Umbilical cord (tissue), 2 donors: ENCODE measurements around the gene PTPRM. TPM values are rescaled to one million over a fixed set of nuclear protein-coding genes. Genes with fewer than 3 reads are reported as not detected.
A peak's percentile ranks its signal among the peaks of the same experiment; 100 is the strongest.

ENCODE experiments used
- DNase-seq: peaks from one replicate; pipeline ENCODE4 v3.0.0-alpha.2; 2015; ENCODE audit warnings: low spot score
- total RNA-seq: library from RNA; depleted of rRNA; stranded (reverse); fragments of >200 nt; gene quantifications from one replicate; pipeline ENCODE4 v1.2.3, GENCODE V29; 2014; ENCODE audit warnings: low replicate concordance; ENCODE audit not compliant: insufficient read depth

The PTPRM gene
- total RNA-seq, 1 donor from 2014 or later = 49.1 TPM

GRCh38 chr18:8319798-8320489, 752.8 kb downstream of the PTPRM start:
- no peak for DNase-seq

- DNase-seq = no peak
These were observed 755.4 kb downstream of the PTPRM start for GRCh38 chr18:8322486-8322885.

DNA sequence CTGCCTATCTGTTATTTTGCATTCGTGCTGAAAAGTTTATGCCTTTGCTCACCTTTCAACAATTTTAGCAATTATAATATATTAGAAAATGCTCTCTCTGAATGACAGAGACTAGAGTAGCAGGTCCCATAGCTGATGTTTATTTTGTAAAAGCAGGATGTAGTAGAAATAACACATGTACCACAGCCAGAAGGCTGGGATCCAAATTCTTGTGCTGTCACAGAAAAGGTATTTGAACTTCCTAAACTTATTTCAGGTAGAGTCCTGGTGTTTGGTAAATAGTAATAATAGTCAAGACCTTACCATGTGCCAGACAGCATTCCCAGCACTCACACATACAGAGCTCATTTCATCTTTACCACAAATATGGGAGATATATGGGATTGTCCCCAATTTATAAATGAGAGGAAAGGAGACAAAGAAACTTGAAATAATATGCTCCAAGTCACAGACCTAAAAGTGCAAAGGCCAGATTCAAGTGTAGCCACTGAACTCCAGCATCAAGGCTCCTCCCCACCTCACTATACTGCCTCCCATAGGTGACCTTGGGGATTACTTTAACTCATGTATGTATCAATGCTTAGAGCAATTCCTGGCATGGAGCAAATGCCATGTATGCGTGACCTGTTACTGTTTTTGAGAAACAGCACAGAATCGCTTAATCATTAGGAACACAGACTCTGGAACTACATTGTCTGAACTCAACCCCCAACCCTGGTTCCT, 757.4 kb downstream of the PTPRM start:
- no peak for DNase-seq

DNA sequence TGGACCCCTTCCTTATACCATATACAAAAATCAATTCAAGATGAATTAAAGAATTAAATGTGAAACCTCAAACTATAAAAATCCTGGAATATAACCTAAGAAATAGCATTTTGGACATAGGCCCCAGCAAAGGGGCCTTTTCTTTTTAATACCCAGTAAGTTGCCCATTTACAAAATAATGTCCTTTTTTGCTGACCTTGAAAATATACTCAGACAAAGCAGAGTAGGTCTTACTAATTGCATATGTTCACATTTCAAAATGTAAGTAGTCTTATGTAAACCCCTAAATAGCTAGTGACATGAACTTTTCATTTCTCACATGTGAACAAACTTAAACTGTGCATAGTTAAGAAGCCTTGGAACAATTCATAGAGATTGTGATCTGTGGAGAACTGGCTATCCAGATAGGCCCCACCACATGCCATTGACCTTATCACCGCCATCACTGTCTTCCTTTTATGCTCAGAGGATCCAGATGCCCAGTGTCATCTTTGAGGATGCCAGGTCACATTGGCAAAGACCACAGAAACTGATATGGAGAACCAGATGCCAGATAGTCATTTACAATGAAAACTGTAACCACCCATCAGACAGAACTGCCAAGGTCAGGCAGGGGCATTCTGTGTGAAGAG, 759.8 kb downstream of the PTPRM start:
- no peak for DNase-seq

DNA sequence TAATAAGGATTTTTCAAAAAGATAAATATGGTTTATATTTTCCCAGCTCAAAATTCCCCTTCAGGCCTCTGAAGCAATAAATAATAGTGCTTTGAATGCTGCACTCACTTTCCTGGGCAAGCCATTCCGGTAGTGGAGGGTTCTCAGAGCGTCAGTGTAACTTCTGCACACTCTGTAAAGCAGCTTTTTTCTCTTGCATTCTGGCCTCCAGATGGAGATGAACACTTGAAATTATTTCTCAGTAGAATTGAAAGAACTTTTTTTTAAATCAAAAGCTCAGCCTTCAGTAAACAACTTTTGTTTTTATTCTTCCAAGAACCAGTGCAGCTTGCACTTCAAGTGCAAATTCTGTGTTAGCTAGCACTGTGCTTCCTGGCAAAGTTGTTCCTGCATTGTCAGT, 761.0 kb downstream of the PTPRM start:
- DNase-seq = peak; percentile 50

- peak; percentile 45 for DNase-seq
These were observed 762.2 kb downstream of the PTPRM start for GRCh38 chr18:8329186-8329771.

- no peak for DNase-seq
These were observed 763.5 kb downstream of the PTPRM start for GRCh38 chr18:8330575-8330974.

- no peak for DNase-seq
These were observed 765.2 kb downstream of the PTPRM start for GRCh38 chr18:8332286-8332685.

DNA sequence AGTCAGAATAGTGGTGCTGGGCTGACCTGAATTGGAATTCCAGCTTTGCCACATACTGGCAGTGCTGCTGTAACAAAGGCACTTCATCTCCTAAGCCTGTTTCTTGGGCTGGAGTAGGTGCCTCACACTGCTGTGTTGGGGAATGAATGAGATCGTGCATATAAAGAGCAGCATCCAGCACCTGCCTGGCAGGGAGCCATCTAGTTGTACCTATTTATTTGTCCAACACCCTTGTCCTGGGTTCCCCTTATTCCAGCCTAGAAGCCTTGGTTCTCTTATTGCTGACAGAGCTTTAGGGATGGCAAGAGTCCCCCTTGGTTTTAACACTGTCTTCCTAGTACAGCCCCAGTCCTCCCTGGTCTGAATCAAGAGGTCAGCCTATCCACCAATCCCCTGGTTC, 766.8 kb downstream of the PTPRM start:
- DNase-seq = no peak

DNA sequence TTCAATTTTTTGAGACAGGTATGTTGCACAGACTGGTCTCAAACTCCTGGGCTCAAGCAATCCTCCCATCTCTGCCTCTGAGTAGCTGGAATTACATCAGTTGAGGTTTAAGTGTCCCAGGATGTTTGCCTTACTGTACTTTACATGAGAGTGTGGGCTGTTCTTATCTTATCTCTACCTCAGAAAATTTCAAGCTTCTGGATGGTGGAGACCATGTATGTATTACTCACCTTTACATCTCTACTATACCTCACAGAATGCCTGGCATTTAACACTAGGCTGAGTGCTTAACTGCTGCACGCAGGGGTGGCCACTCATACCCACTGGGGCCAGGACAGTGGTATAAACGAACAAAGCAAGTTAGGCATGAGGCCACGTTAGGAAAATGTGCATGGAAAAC, 770.1 kb downstream of the PTPRM start:
- no peak for DNase-seq

DNA sequence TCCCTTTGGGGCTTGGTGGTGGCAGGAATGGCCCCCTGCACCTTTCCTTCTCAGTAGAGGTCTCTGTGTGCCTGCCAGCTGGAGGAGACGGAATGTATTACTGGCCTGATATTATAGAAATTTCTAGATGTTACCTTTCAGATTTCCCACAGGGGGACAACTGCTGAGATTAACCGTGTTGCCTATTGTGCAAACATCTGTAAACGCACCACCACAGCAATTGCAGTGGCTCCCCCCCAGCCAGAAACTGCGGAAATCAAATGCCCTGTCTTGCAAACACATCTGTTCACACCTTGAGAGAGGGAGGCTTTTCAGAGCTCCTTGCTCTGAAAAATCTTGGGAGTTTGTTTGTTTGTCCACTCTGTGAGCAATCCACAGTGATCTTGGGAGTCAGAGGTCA, 772.1 kb downstream of the PTPRM start:
- no peak for DNase-seq

DNA sequence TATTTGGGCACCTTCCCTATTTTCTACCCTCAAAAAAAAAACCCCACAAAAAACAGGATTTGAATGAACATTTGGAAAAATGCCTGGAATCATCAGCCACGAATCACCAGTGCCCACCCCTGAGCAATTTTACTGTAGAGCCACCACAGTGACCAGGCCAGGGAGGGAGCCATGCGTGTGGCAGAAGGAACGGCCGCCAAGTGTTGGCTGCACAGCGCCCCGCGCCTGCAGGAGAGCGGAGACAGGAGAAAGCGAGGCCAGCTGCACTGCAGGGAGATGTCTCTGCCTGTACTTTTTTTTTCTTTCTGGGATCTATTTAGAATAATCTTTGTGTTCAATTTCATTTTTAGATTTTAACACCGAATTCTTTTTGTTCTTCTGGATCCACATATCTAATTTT, 772.8 kb downstream of the PTPRM start:
- no peak for DNase-seq

DNA sequence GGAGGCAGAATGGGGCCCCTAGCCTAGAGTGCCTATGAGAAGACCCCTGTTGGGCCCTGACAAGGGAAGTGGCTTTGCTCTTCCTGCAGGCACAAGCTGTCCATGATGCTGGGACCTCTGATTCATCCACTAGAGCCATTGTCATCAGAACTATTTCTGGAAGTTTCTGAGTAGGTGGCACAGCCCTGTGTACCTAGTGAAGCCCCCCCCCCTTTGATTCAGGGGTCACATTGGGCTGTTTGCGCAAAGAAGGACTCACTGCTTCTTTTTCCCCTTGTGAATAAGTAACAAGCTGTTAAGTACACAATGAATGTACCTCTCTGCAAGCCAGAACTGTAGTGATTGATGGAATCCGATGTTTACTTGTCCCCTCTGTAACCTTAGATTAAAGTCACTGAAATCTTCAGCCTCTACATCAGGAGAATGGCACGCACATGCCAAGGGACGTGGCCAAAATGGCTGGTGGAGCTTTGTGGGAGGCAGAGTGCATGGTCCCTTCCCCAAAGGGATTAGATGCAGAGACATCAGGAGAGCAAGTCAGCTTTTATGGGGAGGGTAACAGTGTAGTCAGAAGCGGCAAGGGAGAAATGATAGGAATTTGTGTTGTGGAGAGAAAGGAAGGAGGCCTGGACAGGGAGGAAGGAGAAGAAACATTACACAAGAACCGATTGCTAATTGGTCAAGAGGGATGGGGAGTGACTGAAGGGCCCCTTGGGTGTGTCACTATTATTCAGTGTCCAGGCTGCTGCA, 774.5 kb downstream of the PTPRM start:
- peak; percentile 63 for DNase-seq

- DNase-seq = no peak
These were observed 781.1 kb downstream of the PTPRM start for GRCh38 chr18:8348051-8348720.

GRCh38 chr18:8349608-8350323, 782.6 kb downstream of the PTPRM start:
- no peak for DNase-seq

GRCh38 chr18:8350628-8351027, 783.5 kb downstream of the PTPRM start:
- no peak for DNase-seq

- no peak for DNase-seq
These were observed 784.0 kb downstream of the PTPRM start for GRCh38 chr18:8351161-8351560.

DNA sequence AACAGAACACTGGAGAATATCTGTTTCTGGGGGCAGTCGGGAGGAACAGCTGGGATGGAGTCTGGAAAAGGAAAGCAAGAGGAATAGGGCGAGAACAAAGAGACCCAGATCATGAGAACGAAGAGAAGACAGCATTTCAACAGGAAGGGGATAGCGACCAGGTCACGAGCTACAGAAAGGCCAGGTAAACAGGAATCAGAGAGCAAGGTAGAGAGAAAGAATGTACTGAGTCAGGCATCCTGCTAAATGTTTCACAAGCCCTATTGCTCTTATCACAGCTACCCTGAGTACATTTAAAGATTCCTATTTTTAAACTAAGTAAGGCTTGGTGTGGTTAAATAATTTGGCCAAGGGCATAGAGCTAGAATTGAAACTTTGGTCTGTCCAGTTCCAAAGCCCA, 787.2 kb downstream of the PTPRM start:
- DNase-seq = no peak

DNA sequence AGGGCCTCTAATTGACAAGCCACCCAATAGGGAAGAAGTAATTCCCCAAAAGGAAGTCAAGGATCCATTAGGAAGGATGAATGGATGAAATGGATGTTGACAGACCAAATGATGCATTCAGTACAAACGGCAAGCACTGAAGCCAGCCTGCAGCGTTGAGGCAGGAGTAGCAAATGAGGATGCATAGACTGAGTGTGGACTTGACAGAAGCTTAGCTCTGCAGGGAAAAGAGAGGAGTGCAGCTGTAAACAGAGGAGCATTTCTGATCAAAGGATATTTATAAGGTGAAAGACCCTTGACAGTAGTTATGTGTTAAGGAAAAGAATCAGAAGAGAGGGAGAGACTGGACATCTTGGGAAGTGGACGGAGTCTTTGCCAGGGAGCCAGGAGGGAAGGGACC, 788.9 kb downstream of the PTPRM start:
- no peak for DNase-seq

DNA sequence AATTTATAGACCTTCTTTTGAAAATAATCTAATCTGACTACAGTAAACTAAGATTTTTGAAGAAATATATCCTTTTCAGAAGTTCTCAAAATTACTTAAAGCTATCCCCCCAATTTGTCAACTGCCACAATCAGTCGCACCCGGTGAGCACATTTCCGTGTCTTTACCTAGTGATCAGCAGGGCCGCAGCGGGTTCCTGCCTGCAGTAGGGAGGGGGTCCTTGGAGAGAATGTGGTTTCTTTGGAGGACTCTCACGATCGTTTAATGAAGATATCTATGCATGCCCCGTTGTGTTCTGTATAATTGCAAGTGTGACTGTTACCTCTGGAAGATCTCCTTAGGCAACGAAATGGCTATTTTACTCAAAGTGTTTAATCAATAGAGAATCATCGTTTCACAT, 790.2 kb downstream of the PTPRM start:
- DNase-seq = no peak
